ENCODE measurements around the gene ARHGAP10.

The ARHGAP10 gene

GRCh38 chr4:147779451-147779850 lies 47.6 kb downstream of the ARHGAP10 start:
- Histone ChIP-seq H3K79me2 (ENCODE audit: insufficient read depth, low read depth) (peaks cover 76% of the 10 kb centered on the region; the same call in 1 of the 2 replicates), H2AFZ (ENCODE audit: low read depth) (no peak overlapping the region), H3K4me3 (IDR thresholded peaks at IDR 0.05; ENCODE audit: insufficient read depth, low read depth, low read length) (no peak overlapping the region), H3K36me3 (ENCODE audit: insufficient read depth) (no peaks in the 10 kb centered on the region), H3K4me1 (ENCODE audit: low read depth, poor library complexity, severe bottlenecking) (peaks cover 54% of the 10 kb centered on the region), H3K4me2 (peak overlapping the region; percentile 27; the same call in 1 of the 2 replicates), H3K9ac (no peak overlapping the region), H3K27me3 (ENCODE audit: insufficient read depth, low read depth) (no peaks in the 10 kb centered on the region), H4K20me1 (ENCODE audit: insufficient read depth) (no peaks in the 10 kb centered on the region), H3K27ac (no peak overlapping the region; the same call in 1 of the 2 replicates)
- no peak for TF ChIP-seq CTCF (conservative IDR thresholded peaks at IDR 0.05; ENCODE audit: low read depth, low read length)

GRCh38 chr4:147780137-147780777 lies 48.4 kb downstream of the ARHGAP10 start:
- peak overlapping the region; percentile 27 for H3K4me2 ChIP-seq
- no peaks in the 10 kb centered on the region for H3K36me3 ChIP-seq (ENCODE audit: insufficient read depth)
- peaks cover 57% of the 10 kb centered on the region for H3K4me1 ChIP-seq (ENCODE audit: low read depth, poor library complexity, severe bottlenecking)
- H3K4me3 ChIP-seq (IDR thresholded peaks at IDR 0.05; ENCODE audit: insufficient read depth, low read depth, low read length), result no peak overlapping the region
- peaks cover 71% of the 10 kb centered on the region for H3K79me2 ChIP-seq (ENCODE audit: insufficient read depth, low read depth)
- peak overlapping the region; percentile 18; the same call in 1 of the 2 replicates for H3K27ac ChIP-seq
- H3K9ac ChIP-seq, result no peak overlapping the region
- H3K27me3 ChIP-seq (ENCODE audit: insufficient read depth, low read depth), result no peaks in the 10 kb centered on the region
- no peak overlapping the region for H2AFZ ChIP-seq (ENCODE audit: low read depth)
- no peaks in the 10 kb centered on the region for H4K20me1 ChIP-seq (ENCODE audit: insufficient read depth)
- TF ChIP-seq CTCF (conservative IDR thresholded peaks at IDR 0.05; ENCODE audit: low read depth, low read length), result no peak

- no peaks in the 10 kb centered on the region for H3K36me3 ChIP-seq (ENCODE audit: insufficient read depth)
These were observed 50.3 kb downstream of the ARHGAP10 start for GRCh38 chr4:147782087-147782781.

GRCh38 chr4:147785129-147785528 lies 53.2 kb downstream of the ARHGAP10 start:
- Histone ChIP-seq H3K4me1 (ENCODE audit: low read depth, poor library complexity, severe bottlenecking) (peaks cover 74% of the 10 kb centered on the region), H3K27me3 (ENCODE audit: insufficient read depth, low read depth) (no peaks in the 10 kb centered on the region), H3K4me3 (IDR thresholded peaks at IDR 0.05; ENCODE audit: insufficient read depth, low read depth, low read length) (no peak overlapping the region), H3K9ac (no peak overlapping the region), H4K20me1 (ENCODE audit: insufficient read depth) (no peaks in the 10 kb centered on the region), H2AFZ (ENCODE audit: low read depth) (no peak overlapping the region), H3K27ac (peak overlapping the region; percentile 6; the same call in 1 of the 2 replicates), H3K4me2 (peak overlapping the region; percentile 17; the same call in 1 of the 2 replicates), H3K79me2 (ENCODE audit: insufficient read depth, low read depth) (peaks cover 70% of the 10 kb centered on the region), H3K36me3 (ENCODE audit: insufficient read depth) (no peaks in the 10 kb centered on the region)
- TF ChIP-seq CTCF (conservative IDR thresholded peaks at IDR 0.05; ENCODE audit: low read depth, low read length), result no peak

More at GRCh38 chr4:147782087-147782781, 50.3 kb downstream of the ARHGAP10 start:
- H3K27ac ChIP-seq, result peak overlapping the region; percentile 56
- peaks cover 71% of the 10 kb centered on the region for H3K79me2 ChIP-seq (ENCODE audit: insufficient read depth, low read depth)
- no peak overlapping the region for H3K9ac ChIP-seq
- no peaks in the 10 kb centered on the region for H3K27me3 ChIP-seq (ENCODE audit: insufficient read depth, low read depth)
- no peak for TF ChIP-seq CTCF (conservative IDR thresholded peaks at IDR 0.05; ENCODE audit: low read depth, low read length)
- peak overlapping the region; percentile 44 for H3K4me2 ChIP-seq
- peaks cover 76% of the 10 kb centered on the region for H3K4me1 ChIP-seq (ENCODE audit: low read depth, poor library complexity, severe bottlenecking)
- H2AFZ ChIP-seq (ENCODE audit: low read depth), result 0 out of 2 replicates have a peak overlapping the region, but pooled peaks have one; percentile 2
- no peaks in the 10 kb centered on the region for H4K20me1 ChIP-seq (ENCODE audit: insufficient read depth)
- no peak overlapping the region for H3K4me3 ChIP-seq (IDR thresholded peaks at IDR 0.05; ENCODE audit: insufficient read depth, low read depth, low read length)

Measured in KMS-11 (cell line).